Measurements from ENCODE around the gene COG2.
A peak's percentile ranks its signal among the peaks of the same experiment; 100 is the strongest.

The COG2 gene

GRCh38 chr1:230682882-230683610, 40.8 kb downstream of the COG2 start:
- Histone ChIP-seq H3K27me3 (ENCODE audit: insufficient read depth, poor library complexity, severe bottlenecking) (no peaks in the 10 kb centered on the region), H3K4me3 (ENCODE audit: severe bottlenecking) (no peak overlapping the region), H3K4me1 (ENCODE audit: insufficient read depth, poor library complexity, severe bottlenecking) (peaks cover 32% of the 10 kb centered on the region), H3K27ac (ENCODE audit: poor library complexity, severe bottlenecking) (peak overlapping the region; percentile 25), H3K9me3 (ENCODE audit: severe bottlenecking) (no peaks in the 10 kb centered on the region), H3K36me3 (ENCODE audit: low read depth) (peaks cover 63% of the 10 kb centered on the region)
- no peak; the same call in 2 of the 3 replicates for ATAC-seq (ENCODE audit: low read depth)
- no peak for TF ChIP-seq CTCF (IDR thresholded peaks at IDR 0.05; ENCODE audit: poor library complexity, severe bottlenecking)
- no peak for DNase-seq (ENCODE audit: low spot score)

GRCh38 chr1:230684146-230684545, 41.9 kb downstream of the COG2 start:
- DNase-seq (ENCODE audit: low spot score), result no peak
- peak; percentile 95 for ATAC-seq (ENCODE audit: low read depth)
- Histone ChIP-seq H3K9me3 (ENCODE audit: severe bottlenecking) (no peaks in the 10 kb centered on the region), H3K27me3 (ENCODE audit: insufficient read depth, poor library complexity, severe bottlenecking) (no peaks in the 10 kb centered on the region), H3K36me3 (ENCODE audit: low read depth) (peaks cover 57% of the 10 kb centered on the region), H3K4me1 (ENCODE audit: insufficient read depth, poor library complexity, severe bottlenecking) (peaks cover 32% of the 10 kb centered on the region), H3K27ac (ENCODE audit: poor library complexity, severe bottlenecking) (peak overlapping the region; percentile 25), H3K4me3 (ENCODE audit: severe bottlenecking) (no peak overlapping the region)
- TF ChIP-seq CTCF (IDR thresholded peaks at IDR 0.05; ENCODE audit: poor library complexity, severe bottlenecking), result no peak

GRCh38 chr1:230684998-230685397, 42.7 kb downstream of the COG2 start:
- Histone ChIP-seq H3K4me3 (ENCODE audit: severe bottlenecking) (no peak overlapping the region), H3K27me3 (ENCODE audit: insufficient read depth, poor library complexity, severe bottlenecking) (no peaks in the 10 kb centered on the region), H3K27ac (ENCODE audit: poor library complexity, severe bottlenecking) (peak overlapping the region; percentile 25), H3K36me3 (ENCODE audit: low read depth) (peaks cover 61% of the 10 kb centered on the region), H3K9me3 (ENCODE audit: severe bottlenecking) (no peaks in the 10 kb centered on the region), H3K4me1 (ENCODE audit: insufficient read depth, poor library complexity, severe bottlenecking) (peaks cover 32% of the 10 kb centered on the region)
- DNase-seq (ENCODE audit: low spot score) (no peak), ATAC-seq (ENCODE audit: low read depth) (no peak)
- no peak for TF ChIP-seq CTCF (IDR thresholded peaks at IDR 0.05; ENCODE audit: poor library complexity, severe bottlenecking)

- peaks cover 60% of the 10 kb centered on the region for H3K36me3 ChIP-seq (ENCODE audit: low read depth)
- peaks cover 25% of the 10 kb centered on the region for H3K4me1 ChIP-seq (ENCODE audit: insufficient read depth, poor library complexity, severe bottlenecking)
- H3K27ac ChIP-seq (ENCODE audit: poor library complexity, severe bottlenecking), result no peak overlapping the region
- no peaks in the 10 kb centered on the region for H3K9me3 ChIP-seq (ENCODE audit: severe bottlenecking)
- ATAC-seq (ENCODE audit: low read depth) (no peak), DNase-seq (ENCODE audit: low spot score) (no peak)
- no peak overlapping the region for H3K4me3 ChIP-seq (ENCODE audit: severe bottlenecking)
- no peak for TF ChIP-seq CTCF (IDR thresholded peaks at IDR 0.05; ENCODE audit: poor library complexity, severe bottlenecking)
- H3K27me3 ChIP-seq (ENCODE audit: insufficient read depth, poor library complexity, severe bottlenecking), result no peaks in the 10 kb centered on the region
These were observed 44.5 kb downstream of the COG2 start for GRCh38 chr1:230686747-230687146.

GRCh38 chr1:230690101-230690500, 47.8 kb downstream of the COG2 start:
- H3K27me3 ChIP-seq (ENCODE audit: insufficient read depth, poor library complexity, severe bottlenecking), result no peaks in the 10 kb centered on the region
- H3K4me1 ChIP-seq (ENCODE audit: insufficient read depth, poor library complexity, severe bottlenecking), result no peaks in the 10 kb centered on the region
- TF ChIP-seq CTCF (IDR thresholded peaks at IDR 0.05; ENCODE audit: poor library complexity, severe bottlenecking), result no peak
- H3K36me3 ChIP-seq (ENCODE audit: low read depth), result peaks cover 54% of the 10 kb centered on the region
- no peak for DNase-seq (ENCODE audit: low spot score)
- ATAC-seq (ENCODE audit: low read depth), result no peak
- no peak overlapping the region for H3K4me3 ChIP-seq (ENCODE audit: severe bottlenecking)
- no peaks in the 10 kb centered on the region for H3K9me3 ChIP-seq (ENCODE audit: severe bottlenecking)
- no peak overlapping the region for H3K27ac ChIP-seq (ENCODE audit: poor library complexity, severe bottlenecking)
